ENCODE measurements around the gene XIAP.
A peak's percentile ranks its signal among the peaks of the same experiment; 100 is the strongest.

The XIAP gene

DNA sequence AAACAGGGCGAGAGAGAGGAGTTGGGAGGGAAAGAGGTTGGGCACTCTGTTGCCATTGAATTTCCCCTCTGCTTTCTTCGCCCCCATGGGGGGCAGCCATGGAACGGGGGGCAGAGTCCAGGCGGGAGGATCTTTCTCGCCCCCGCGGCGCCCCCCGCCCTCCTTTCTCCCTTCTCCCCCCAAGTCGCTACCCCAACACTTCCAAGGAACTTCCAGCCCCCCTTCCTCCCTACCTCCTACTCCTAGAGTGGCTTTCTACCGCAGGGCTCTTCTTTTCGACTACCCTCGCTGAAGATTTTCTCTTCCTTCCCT lies 101.1 kb downstream of the XIAP start:
- no peak for DNase-seq (ENCODE audit: low spot score)

DNA sequence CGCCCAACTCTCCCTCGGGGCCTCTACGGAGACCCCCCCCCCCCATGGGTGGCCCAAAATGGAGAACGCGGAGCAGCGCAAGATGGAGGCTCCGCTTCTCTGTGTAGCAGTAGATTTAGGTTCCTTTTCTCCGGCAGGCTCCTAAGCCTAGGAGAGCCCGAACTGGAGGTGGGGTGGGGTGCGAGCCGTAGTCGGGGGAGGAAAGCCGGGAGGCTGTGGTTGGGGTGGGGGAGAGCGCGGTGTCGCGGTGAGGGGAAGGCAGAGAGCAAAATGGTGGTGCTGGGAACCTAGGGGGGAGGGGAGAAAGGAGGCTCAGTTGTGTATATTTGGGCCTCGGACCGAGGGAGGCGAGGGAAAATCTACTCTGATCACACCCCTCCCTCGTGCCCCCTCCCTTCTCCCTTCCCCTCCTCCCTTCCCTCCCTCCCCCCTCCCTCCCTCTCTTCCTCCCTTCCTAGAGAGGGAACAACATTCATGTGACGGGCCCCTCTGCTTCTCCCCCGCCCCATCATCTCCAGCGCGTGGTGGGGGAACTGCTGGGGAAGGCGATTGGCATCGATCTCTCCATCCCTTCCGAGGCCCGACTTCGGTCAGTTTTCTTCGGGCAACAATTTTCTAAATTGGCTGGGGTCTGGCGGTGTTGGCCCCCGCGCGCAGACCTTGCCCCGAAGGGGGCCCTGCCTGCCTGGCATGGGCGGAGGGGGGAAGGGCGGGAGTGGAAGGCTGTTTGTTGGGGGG lies 101.6 kb downstream of the XIAP start, which contains the start of gene STAG2:
Gene STAG2 (plus strand): TSS at position 439 of the 738 bp plus-strand sequence. CDS start 60,922 bp downstream, outside the sequence.
- DNase-seq (ENCODE audit: low spot score) = peak; percentile 64

DNA sequence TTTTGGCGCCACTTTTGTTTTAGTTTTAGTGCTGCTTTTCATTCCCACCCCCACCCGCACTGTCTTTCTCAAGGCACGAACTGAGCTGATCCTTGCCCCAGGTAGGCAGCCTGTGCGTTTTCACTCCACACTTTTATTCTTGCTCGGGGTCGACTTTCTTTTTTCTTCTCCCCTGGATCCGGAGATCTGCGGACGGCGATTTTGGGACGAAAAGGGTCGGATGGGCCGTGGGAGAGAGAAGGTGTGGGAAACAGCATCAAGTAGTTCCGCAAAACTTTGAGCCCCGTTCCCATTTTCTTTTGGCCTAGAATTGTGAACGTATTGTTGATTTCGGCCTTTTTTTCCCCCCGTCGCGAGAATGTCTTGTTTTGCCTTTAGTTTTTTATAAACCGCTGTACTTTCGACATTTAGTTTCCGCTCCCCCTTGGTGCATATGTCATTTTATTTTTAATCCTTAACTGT lies 102.2 kb downstream of the XIAP start:
- DNase-seq (ENCODE audit: low spot score) = no peak

DNA sequence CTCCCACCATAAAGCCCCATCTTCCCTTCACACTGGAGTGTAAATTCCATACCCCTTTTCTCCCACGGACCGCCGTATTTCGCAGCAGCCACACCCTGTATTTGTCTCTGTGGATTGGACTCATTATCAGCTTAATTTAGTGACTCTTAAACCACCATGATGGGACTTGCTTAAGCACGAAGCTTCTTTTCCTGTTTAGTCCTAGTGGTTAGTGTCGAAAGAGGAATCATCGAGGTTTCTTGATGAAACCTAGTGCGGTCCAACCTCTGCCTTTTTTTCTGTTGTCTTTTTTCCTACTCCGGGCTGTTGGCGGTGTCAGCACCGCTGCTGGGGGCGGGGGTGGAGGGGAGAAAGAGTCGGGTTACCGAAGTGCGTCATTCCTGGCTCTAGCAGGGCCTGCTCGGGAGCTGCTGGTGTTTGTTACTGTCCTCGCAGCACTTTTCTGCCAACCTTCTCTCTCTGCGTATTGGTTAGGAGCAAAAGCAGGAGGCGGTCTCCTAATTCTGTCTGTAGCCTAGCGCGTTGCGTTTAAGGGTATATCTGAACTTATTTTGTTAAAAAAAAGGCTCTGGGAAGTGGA lies 103.0 kb downstream of the XIAP start:
- peak; percentile 85 for DNase-seq (ENCODE audit: low spot score)
